ENCODE results near the gene SUMO3.

The SUMO3 gene

GRCh38 chr21:44828362-44829056, 10.6 kb upstream of the SUMO3 start:
- DNase-seq, result no peak

- DNase-seq, result no peak
Observed at GRCh38 chr21:44823179-44823660, 5.4 kb upstream of the SUMO3 start.

GRCh38 chr21:44822484-44823178, 4.8 kb upstream of the SUMO3 start:
- DNase-seq, result no peak

GRCh38 chr21:44820851-44821250, 3.0 kb upstream of the SUMO3 start:
- no peak for DNase-seq

GRCh38 chr21:44819283-44820243, 1.7 kb upstream of the SUMO3 start:
- DNase-seq, result no peak

- peak in 1 of 2 experiments; percentile 9 for DNase-seq
Observed at GRCh38 chr21:44818640-44819011, 764 bp upstream of the SUMO3 start.

GRCh38 chr21:44817506-44817880, 369 bp downstream of the SUMO3 start:
- peak; percentile 90 to 95 for DNase-seq

GRCh38 chr21:44816761-44817505, 929 bp downstream of the SUMO3 start:
- no peak for DNase-seq

GRCh38 chr21:44815852-44816628, 1.8 kb downstream of the SUMO3 start:
- no peak for DNase-seq

- no peak for DNase-seq
Observed at GRCh38 chr21:44815225-44815624, 2.6 kb downstream of the SUMO3 start.

- no peak for DNase-seq
Observed at GRCh38 chr21:44814498-44815023, 3.3 kb downstream of the SUMO3 start.

- DNase-seq, result no peak
Observed at GRCh38 chr21:44813727-44814126, 4.1 kb downstream of the SUMO3 start.

- no peak for DNase-seq
Observed at GRCh38 chr21:44813149-44813548, 4.7 kb downstream of the SUMO3 start.

- DNase-seq, result no peak
Observed at GRCh38 chr21:44812640-44813039, 5.2 kb downstream of the SUMO3 start.

- peak in 1 of 2 experiments; percentile 8 for DNase-seq
Observed at GRCh38 chr21:44810779-44811178, 7.1 kb downstream of the SUMO3 start.

GRCh38 chr21:44805859-44806258, 12.0 kb downstream of the SUMO3 start:
- DNase-seq, result no peak

GRCh38 chr21:44805226-44805625, 12.6 kb downstream of the SUMO3 start:
- DNase-seq, result no peak

- DNase-seq, result no peak
Observed at GRCh38 chr21:44804762-44805161, 13.1 kb downstream of the SUMO3 start.

- DNase-seq, result no peak
Observed at GRCh38 chr21:44803651-44804050, 14.2 kb downstream of the SUMO3 start.

- no peak for DNase-seq
Observed at GRCh38 chr21:44802396-44803153, 15.3 kb downstream of the SUMO3 start.

All from stimulated activated CD4-positive, alpha-beta T cell treated with anti-CD3 and anti-CD28 coated beads, Interleukin-4, amount 100 ng/mL, for 4 hours (primary cell).